HepG2 (cell line): ENCODE results near the gene SLC7A10. TPM values are rescaled to one million over a fixed set of nuclear protein-coding genes. Genes with fewer than 3 reads are reported as not detected.

Source experiments
- ATF1 ChIP-seq: IDR thresholded peaks from 2 replicates; pipeline ENCODE4 v1.6.1; 2016; ENCODE audit warnings: mild to moderate bottlenecking, control low read depth
- JUN ChIP-seq: sonication (generic); formaldehyde crosslinking; IDR thresholded peaks from 2 replicates; pipeline ENCODE4 v1.4.0; 2020; ENCODE audit warnings: mild to moderate bottlenecking, missing genetic modification reagents
- REPIN1 ChIP-seq: sonication (generic); formaldehyde crosslinking; IDR thresholded peaks from 2 replicates; pipeline ENCODE4 v1.8.0; 2022; ENCODE audit warnings: missing genetic modification reagents, low read depth, mild to moderate bottlenecking, borderline replicate concordance
- SMARCE1 ChIP-seq: fragments of 450-650 bp; IDR thresholded peaks from 2 replicates; pipeline ENCODE4 v1.6.1; 2017; ENCODE audit warnings: borderline replicate concordance
- ZFYVE20 ChIP-seq: sonication (generic); formaldehyde crosslinking; IDR thresholded peaks from 2 replicates; pipeline ENCODE4 v1.8.0; 2023; ENCODE audit warnings: low read depth, mild to moderate bottlenecking, moderate library complexity, missing genetic modification reagents, borderline replicate concordance
- ZNF160 ChIP-seq: sonication (generic); formaldehyde crosslinking; IDR thresholded peaks from 2 replicates; pipeline ENCODE4 v1.8.0; 2022; ENCODE audit warnings: mild to moderate bottlenecking, inconsistent platforms, missing genetic modification reagents
- ZNF20 ChIP-seq: sonication (generic); formaldehyde crosslinking; IDR thresholded peaks from 2 replicates; pipeline ENCODE4 v1.4.0; 2020; ENCODE audit warnings: mild to moderate bottlenecking, moderate library complexity, missing genetic modification reagents
- ZNF282 ChIP-seq: fragments of 450-650 bp; IDR thresholded peaks from 2 replicates; pipeline ENCODE4 v1.6.1; 2018; ENCODE audit not compliant: partially characterized antibody
- ZNF589 ChIP-seq: sonication (generic); formaldehyde crosslinking; conservative IDR thresholded peaks from 2 replicates; pipeline ENCODE4 v1.8.0; 2022; ENCODE audit warnings: mild to moderate bottlenecking, moderate library complexity, missing genetic modification reagents
- ZNF652 ChIP-seq: IDR thresholded peaks from 2 replicates; pipeline ENCODE4 v1.6.1; 2016; ENCODE audit warnings: low read depth, borderline replicate concordance
- ZNF790 ChIP-seq: sonication (generic); formaldehyde crosslinking; IDR thresholded peaks from 2 replicates; pipeline ENCODE4 v1.8.0; 2022; ENCODE audit warnings: missing genetic modification reagents, mild to moderate bottlenecking, borderline replicate concordance
- polyA plus RNA-seq, 8 experiments: library from polyadenylated mRNA; depleted of rRNA in 3 of 8; stranded (reverse) in 7 of 8; unstranded in 1 of 8; fragments of >200 nt; fragmentation: Illumina TruSeq in 4 of 8; extraction: Trizol in 4 of 8; gene quantifications; 2 replicates each; pipeline versions ENCODE4 v1.2.1 to v1.2.3, GENCODE V29; 2011 to 2016; ENCODE audit warnings: low read depth in 4 of 8, missing spikeins in 1 of 8, mixed read lengths in 1 of 8; ENCODE audit not compliant: insufficient read depth in 1 of 8
- total RNA-seq, 5 experiments: library from RNA; depleted of rRNA; stranded (reverse); fragments of >200 nt; fragmentation: Illumina TruSeq; extraction: Trizol; gene quantifications; 2 replicates each; pipeline ENCODE4 v1.2.3, GENCODE V29; 2016; ENCODE audit warnings: low read depth in 1 of 5
- TF ChIP-seq, protein P1 (sequence below): sonication (generic); formaldehyde crosslinking; IDR thresholded peaks from 2 replicates; pipeline ENCODE4 v1.4.0; 2020; ENCODE audit warnings: missing genetic modification reagents, borderline replicate concordance
- TF ChIP-seq, protein P2 (sequence below): sonication (generic); formaldehyde crosslinking; IDR thresholded peaks from 2 replicates; pipeline ENCODE4 v1.5.0; 2020; ENCODE audit warnings: mild to moderate bottlenecking, missing genetic modification reagents, borderline replicate concordance
- TF ChIP-seq, protein P3 (sequence below): sonication (generic); formaldehyde crosslinking; IDR thresholded peaks from 2 replicates; pipeline ENCODE4 v1.5.1; 2020; ENCODE audit warnings: mild to moderate bottlenecking, missing genetic modification reagents, moderate library complexity
- TF ChIP-seq, protein P4 (sequence below): sonication (generic); formaldehyde crosslinking; IDR thresholded peaks from 2 replicates; pipeline ENCODE4 v1.4.0; 2020; ENCODE audit warnings: missing genetic modification reagents

Gene SLC7A10
- total and polyA plus RNA-seq, 2 of the 13 experiments (the other 11 are each of a cell fraction or from before 2014, with no cell fraction given): 1.1 to 2.2 TPM

DNA sequence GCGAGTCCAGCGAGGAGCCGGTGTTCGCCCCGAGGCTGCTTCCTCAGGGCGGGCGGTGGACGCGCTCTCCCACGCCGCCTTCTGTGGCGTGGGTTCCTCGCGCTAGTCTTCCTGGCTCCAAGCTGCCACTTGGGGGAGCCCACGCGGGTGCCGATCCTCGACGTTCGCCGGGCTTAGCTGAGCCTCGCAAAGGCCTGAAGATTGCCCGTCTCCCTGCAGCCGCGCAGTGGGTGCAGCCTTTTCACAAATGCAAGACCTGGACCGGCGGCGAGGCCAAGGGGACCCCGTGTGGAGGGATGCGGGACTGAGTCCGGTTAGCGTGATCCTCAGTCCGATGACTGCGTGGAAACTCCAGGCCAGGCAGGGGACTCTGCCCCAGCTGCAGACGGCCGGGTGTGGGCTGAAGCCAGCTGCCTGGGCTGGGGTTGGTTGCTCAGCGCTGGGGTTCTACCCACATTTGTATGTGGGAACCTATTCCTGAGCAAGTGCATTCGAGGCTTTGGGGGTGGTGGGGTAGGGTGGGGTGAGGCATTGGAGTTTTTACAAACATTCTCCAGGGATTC lies 48.2 kb downstream of the SLC7A10 start (continued):
- TF ChIP-seq, protein P1, sequence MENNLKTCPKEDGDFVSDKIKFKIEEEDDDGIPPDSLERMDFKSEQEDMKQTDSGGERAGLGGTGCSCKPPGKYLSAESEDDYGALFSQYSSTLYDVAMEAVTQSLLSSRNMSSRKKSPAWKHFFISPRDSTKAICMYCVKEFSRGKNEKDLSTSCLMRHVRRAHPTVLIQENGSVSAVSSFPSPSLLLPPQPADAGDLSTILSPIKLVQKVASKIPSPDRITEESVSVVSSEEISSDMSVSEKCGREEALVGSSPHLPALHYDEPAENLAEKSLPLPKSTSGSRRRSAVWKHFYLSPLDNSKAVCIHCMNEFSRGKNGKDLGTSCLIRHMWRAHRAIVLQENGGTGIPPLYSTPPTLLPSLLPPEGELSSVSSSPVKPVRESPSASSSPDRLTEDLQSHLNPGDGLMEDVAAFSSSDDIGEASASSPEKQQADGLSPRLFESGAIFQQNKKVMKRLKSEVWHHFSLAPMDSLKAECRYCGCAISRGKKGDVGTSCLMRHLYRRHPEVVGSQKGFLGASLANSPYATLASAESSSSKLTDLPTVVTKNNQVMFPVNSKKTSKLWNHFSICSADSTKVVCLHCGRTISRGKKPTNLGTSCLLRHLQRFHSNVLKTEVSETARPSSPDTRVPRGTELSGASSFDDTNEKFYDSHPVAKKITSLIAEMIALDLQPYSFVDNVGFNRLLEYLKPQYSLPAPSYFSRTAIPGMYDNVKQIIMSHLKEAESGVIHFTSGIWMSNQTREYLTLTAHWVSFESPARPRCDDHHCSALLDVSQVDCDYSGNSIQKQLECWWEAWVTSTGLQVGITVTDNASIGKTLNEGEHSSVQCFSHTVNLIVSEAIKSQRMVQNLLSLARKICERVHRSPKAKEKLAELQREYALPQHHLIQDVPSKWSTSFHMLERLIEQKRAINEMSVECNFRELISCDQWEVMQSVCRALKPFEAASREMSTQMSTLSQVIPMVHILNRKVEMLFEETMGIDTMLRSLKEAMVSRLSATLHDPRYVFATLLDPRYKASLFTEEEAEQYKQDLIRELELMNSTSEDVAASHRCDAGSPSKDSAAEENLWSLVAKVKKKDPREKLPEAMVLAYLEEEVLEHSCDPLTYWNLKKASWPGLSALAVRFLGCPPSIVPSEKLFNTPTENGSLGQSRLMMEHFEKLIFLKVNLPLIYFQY (CRISPR knock-in tag): no peak
- peak; percentile 51; the same call in 1 of the 2 replicates for TF ChIP-seq ZNF790 (CRISPR knock-in tag)
- TF ChIP-seq, protein P2, sequence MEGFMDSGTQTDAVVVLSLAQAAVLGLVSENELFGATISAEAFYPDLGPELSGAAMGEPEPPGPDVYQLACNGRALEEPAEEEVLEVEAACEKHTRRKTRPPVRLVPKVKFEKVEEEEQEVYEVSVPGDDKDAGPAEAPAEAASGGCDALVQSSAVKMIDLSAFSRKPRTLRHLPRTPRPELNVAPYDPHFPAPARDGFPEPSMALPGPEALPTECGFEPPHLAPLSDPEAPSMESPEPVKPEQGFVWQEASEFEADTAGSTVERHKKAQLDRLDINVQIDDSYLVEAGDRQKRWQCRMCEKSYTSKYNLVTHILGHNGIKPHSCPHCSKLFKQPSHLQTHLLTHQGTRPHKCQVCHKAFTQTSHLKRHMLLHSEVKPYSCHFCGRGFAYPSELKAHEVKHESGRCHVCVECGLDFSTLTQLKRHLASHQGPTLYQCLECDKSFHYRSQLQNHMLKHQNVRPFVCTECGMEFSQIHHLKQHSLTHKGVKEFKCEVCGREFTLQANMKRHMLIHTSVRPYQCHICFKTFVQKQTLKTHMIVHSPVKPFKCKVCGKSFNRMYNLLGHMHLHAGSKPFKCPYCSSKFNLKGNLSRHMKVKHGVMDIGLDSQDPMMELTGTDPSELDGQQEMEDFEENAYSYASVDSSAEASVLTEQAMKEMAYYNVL (CRISPR knock-in tag): no peak
- no peak for TF ChIP-seq ATF1
- no peak for TF ChIP-seq ZNF589 (CRISPR knock-in tag)
- no peak for TF ChIP-seq SMARCE1
- TF ChIP-seq, protein P3, sequence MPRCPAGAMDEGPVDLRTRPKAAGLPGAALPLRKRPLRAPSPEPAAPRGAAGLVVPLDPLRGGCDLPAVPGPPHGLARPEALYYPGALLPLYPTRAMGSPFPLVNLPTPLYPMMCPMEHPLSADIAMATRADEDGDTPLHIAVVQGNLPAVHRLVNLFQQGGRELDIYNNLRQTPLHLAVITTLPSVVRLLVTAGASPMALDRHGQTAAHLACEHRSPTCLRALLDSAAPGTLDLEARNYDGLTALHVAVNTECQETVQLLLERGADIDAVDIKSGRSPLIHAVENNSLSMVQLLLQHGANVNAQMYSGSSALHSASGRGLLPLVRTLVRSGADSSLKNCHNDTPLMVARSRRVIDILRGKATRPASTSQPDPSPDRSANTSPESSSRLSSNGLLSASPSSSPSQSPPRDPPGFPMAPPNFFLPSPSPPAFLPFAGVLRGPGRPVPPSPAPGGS (CRISPR knock-in tag): no peak
- no peak for TF ChIP-seq ZNF20 (CRISPR knock-in tag)
- TF ChIP-seq ZNF652 (CRISPR knock-in tag): no peak
- TF ChIP-seq, protein P4, sequence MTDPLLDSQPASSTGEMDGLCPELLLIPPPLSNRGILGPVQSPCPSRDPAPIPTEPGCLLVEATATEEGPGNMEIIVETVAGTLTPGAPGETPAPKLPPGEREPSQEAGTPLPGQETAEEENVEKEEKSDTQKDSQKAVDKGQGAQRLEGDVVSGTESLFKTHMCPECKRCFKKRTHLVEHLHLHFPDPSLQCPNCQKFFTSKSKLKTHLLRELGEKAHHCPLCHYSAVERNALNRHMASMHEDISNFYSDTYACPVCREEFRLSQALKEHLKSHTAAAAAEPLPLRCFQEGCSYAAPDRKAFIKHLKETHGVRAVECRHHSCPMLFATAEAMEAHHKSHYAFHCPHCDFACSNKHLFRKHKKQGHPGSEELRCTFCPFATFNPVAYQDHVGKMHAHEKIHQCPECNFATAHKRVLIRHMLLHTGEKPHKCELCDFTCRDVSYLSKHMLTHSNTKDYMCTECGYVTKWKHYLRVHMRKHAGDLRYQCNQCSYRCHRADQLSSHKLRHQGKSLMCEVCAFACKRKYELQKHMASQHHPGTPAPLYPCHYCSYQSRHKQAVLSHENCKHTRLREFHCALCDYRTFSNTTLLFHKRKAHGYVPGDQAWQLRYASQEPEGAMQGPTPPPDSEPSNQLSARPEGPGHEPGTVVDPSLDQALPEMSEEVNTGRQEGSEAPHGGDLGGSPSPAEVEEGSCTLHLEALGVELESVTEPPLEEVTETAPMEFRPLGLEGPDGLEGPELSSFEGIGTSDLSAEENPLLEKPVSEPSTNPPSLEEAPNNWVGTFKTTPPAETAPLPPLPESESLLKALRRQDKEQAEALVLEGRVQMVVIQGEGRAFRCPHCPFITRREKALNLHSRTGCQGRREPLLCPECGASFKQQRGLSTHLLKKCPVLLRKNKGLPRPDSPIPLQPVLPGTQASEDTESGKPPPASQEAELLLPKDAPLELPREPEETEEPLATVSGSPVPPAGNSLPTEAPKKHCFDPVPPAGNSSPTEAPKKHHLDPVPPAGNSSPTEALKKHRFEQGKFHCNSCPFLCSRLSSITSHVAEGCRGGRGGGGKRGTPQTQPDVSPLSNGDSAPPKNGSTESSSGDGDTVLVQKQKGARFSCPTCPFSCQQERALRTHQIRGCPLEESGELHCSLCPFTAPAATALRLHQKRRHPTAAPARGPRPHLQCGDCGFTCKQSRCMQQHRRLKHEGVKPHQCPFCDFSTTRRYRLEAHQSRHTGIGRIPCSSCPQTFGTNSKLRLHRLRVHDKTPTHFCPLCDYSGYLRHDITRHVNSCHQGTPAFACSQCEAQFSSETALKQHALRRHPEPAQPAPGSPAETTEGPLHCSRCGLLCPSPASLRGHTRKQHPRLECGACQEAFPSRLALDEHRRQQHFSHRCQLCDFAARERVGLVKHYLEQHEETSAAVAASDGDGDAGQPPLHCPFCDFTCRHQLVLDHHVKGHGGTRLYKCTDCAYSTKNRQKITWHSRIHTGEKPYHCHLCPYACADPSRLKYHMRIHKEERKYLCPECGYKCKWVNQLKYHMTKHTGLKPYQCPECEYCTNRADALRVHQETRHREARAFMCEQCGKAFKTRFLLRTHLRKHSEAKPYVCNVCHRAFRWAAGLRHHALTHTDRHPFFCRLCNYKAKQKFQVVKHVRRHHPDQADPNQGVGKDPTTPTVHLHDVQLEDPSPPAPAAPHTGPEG (CRISPR knock-in tag): no peak
- TF ChIP-seq REPIN1 (CRISPR knock-in tag): no peak
- TF ChIP-seq JUN (CRISPR knock-in tag): no peak
- TF ChIP-seq ZNF282: no peak
- no peak for TF ChIP-seq ZFYVE20 (CRISPR knock-in tag)
- TF ChIP-seq ZNF160: 0 out of 2 replicates have a peak, but pooled peaks have one; percentile 25
